H1 (cell line): ENCODE results near the gene WDR59. TPM values are rescaled to one million over a fixed set of nuclear protein-coding genes. Genes with fewer than 3 reads are reported as not detected.

Source experiments
- CHD2 ChIP-seq: IDR thresholded peaks from 2 replicates; pipeline ENCODE4 v1.6.1; 2012; ENCODE audit warnings: low read length, improper control_type of control experiment
- HDAC2 ChIP-seq, 2 experiments: fragments of 300-600 bp in 1 of 2; sonication (generic) in 1 of 2; IDR thresholded peaks; 2 replicates each; pipeline ENCODE4 v1.6.1; 2011 to 2012; ENCODE audit warnings: low read depth in 2 of 2, low read length in 2 of 2, mild to moderate bottlenecking in 2 of 2, moderate library complexity in 2 of 2, borderline replicate concordance in 1 of 2, inconsistent platforms in 1 of 2
- POLR2AphosphoS5 ChIP-seq: IDR thresholded peaks from 2 replicates; pipeline ENCODE4 v1.6.1; 2011; ENCODE audit warnings: low read depth, low read length
- TCF12 ChIP-seq: IDR thresholded peaks from 2 replicates; pipeline ENCODE4 v1.6.1; 2011; ENCODE audit warnings: low read depth, mild to moderate bottlenecking, low read length
- TEAD4 ChIP-seq: IDR thresholded peaks from 2 replicates; pipeline ENCODE4 v1.6.1; 2012; ENCODE audit warnings: low read depth, low read length, inconsistent platforms, mixed read lengths
- polyA plus RNA-seq, 7 experiments: library from polyadenylated mRNA; depleted of rRNA in 3 of 7; stranded (reverse) in 5 of 7; unstranded in 2 of 7; fragments of >200 nt in 5 of 7; fragments of 200-250 nt in 2 of 7; gene quantifications; 1 replicate in 5 of 7; 2 replicates in 1 of 7; 4 replicates in 1 of 7; pipeline versions ENCODE4 v1.2.1 to v1.2.3, GENCODE V29; 2011 to 2013; ENCODE audit warnings: missing spikeins in 2 of 7, mixed read lengths in 2 of 7
- total RNA-seq: library from RNA; stranded (reverse); fragmentation: NEBNext Ultra II Directional; extraction: Animal tissue kit (Norgen Biotek cat#: 25700); gene quantifications from 2 replicates; pipeline ENCODE4 v1.2.1, GENCODE V29; 2021

WDR59 gene
- total and polyA plus RNA-seq, 2 of the 8 experiments (the other 6 are each of a cell fraction or from before 2014, with no cell fraction given), result 84.2 to 124 TPM

DNA sequence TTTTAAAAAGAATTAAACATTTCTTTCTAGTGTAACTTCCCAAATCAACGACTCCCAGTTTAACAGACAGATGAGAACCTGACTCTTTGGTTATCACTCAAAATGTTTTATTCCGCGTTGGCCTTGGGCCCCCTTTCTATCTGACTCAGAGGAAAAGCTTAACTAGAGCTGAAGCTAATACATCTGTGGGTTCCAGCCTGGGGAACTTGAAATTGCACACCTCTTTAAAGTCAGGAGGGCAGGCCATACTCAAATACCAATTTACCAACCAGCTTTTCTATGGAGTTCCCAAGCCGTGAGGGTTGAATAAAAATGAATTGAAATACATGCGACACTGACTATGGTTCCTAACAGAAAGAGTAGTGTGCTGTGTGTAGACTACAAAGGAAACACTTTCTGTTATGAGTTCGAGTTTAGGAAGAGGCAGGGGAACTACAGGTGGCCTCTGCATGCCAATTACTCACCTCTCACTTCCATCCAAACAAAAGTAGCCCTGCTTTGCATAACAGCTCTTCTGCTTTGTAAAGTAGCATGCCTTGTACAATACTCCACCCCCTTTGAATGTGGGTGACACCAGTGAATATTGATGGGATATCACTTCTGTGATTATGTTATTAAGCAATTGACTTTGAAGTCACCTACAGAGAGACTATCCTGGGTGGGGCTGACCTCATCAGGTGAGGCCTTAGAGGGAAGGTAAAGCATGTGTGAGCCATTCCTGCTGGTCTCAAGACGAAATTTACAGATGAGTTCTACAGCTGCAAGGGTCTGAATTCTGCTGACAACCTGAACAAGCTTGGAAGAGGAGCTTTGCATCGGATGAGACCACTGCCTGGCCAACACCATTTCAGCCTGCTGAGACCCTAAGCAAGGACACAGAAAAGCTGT lies 92.1 kb downstream of the WDR59 start (continued):
- no peak for TF ChIP-seq CHD2
- TF ChIP-seq HDAC2 (IDR thresholded peaks at IDR 0.05; ENCODE audit: borderline replicate concordance in 1 of 2, low read depth in 2 of 2, low read length in 2 of 2), result no peak
- TF ChIP-seq POLR2AphosphoS5, result no peak
- no peak for TF ChIP-seq TCF12
- no peak for TF ChIP-seq TEAD4
- TF ChIP-seq, all 59 proteins: peak for 0
